ENCODE data around the gene RNU6-9.
"Not testable (repeated sequence)": the region's sequence is repeated elsewhere in the genome, so short reads cannot be mapped to it uniquely, and the experiment has no call there.

The RNU6-9 gene

DNA sequence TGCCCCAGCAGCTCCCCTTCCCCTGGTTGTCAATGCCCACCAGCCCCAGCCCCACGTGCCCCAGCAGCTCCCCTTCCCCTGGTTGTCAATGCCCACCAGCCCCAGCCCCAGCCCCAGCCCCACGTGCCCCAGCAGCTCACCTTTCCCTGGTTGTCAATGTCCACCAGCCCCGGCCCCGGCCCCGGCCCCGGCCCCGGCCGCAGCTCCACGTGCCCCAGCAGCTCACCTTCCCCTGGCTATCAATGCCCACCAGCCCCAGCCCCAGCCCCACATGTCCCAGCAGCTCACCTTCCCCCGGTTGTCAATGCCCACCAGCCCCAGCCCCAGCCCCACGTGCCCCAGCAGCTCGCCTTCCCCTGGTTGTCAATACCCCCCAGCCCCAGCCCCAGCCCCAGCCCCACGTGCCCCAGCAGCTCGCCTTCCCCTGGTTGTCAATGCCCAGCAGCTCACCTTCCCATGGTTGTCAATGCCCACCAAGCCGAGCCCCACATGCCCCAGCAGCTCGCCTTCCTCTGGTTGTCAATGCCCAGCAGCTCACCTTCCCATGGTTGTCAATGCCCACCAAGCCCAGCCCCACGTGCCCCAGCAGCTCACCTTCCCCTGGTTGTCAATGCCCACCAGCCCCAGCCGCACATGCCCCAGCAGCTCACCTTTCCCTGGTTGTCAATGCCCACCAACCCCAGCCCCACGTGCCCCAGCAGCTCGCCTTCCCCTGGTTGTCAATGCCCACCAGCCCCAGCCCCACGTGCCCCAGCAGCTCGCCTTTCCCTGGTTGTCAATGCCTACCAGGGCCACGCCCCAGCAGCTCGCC, 14.3 kb upstream of the RNU6-9 start:
- DNase-seq: not testable (repeated sequence)

DNA sequence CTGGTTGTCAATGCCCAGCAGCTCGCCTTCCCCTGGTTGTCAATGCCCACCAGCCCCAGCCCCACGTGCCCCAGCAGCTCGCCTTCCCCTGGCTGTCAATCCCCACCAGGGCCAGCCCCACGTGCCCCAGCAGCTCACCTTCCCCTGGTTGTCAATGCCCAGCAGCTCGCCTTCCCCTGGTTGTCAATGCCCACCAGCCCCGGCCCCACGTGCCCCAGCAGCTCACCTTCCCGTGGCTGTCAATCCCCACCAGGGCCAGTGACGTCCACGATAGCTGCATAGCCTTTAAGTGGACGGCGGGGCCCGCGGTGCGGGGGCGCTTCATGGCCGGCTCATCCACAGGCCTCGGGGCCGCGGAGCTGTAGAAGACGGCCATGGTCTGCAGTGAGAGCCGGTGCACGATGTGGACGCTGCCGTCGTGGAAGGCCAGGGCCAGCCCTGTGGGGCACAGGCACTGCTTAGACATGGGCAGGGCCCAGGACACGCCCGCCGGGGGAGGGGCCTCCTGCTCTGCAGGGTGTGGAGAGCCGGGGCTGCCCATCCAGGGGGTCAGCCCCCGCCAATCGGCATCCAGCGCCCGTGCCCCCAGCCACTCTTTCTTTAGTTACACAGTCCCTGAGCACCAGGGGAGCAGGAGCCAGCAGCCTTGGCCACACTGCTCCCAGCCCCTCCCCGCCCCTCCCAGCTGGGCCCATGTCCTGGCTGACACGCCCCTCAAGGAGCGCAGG, 13.4 kb upstream of the RNU6-9 start:
- DNase-seq: no peak

DNA sequence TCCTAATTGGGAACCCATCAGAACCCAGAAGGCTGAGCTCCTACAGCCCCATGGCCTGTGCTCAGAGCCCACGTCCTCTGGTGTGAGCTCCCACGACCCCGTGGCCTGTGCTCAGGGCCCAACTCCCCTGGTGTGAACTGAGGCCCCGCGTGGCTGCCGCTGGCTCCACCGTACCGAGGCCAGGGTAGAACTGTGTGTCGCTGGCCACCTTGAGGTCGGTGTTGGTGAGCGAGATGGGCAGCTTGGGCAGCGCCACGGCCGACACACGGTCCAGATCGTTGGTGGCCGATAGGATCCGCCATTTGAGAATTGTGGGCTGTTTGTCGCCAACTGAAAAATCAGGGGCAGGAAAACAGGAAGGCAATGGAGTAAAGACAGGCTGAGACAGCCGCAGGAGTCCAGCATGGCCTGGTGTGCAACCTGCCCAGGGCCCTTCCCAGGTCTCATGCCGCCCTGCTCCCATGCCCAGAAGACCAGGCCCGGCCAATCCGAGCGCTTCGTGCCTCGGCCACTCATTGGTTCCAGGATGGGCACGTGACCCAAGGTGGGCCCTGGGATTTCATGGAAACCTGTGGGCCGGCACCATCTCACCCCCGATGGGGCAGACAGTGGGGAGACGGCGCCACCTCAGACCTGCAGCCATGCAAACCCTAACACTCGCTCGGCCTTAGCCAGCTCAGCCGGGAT, 11.8 kb upstream of the RNU6-9 start:
- no peak for DNase-seq

DNA sequence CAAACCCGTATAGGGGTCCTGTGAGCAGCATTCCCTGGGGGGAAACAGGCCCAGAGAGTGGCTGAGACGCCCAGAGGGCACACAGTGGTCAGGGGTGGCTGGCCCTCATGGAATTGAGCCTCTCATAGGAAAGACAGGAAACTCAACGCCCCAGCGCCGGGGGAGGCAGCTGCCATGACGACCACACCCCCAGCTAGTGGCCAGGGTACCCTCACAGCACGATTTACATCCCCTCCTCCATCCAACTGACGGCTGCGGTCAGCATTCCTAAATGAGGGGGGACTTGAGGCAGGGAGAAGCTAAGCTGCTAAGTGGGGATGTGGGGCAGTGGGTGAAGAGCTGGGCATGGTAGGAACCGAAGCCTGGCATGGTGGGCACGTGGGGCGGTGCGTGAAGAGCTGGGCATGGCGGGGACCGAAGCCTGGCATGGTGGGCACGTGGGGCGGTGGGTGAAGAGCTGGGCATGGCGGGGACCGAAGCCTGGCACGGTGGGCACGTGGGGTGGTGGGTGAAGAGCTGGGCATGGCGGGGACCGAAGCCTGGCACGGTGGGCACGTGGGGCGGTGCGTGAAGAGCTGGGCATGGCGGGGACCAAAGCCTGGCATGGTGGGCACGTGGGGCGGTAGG, 10.3 kb upstream of the RNU6-9 start:
- DNase-seq: no peak

DNA sequence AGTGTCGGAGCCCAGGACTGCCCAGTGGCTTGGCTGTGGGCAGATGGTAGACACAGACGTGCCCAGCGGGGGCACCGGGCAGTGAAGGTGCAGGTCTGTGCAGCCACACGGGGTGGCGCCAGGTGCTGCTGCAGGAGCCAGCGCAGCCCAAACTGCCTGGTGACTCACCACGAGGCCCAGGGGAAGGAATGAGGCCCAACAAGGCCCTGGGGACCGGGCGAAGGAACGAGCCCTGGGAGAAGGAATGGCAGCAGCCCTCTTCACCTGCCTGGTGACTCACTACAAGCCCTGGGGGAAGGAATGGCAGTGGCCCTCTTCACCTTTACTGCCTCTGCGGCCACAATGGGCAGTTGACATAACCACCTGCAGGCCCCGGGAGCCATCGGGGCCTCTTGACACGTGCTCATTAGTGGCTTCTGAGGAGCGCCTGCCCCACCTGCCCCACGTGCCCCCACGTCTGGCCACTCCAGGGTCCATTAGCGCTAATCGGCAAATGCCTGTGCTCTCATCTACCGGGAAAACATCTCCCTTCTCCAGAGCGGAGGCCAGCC, 9.5 kb upstream of the RNU6-9 start:
- DNase-seq: no peak

DNA sequence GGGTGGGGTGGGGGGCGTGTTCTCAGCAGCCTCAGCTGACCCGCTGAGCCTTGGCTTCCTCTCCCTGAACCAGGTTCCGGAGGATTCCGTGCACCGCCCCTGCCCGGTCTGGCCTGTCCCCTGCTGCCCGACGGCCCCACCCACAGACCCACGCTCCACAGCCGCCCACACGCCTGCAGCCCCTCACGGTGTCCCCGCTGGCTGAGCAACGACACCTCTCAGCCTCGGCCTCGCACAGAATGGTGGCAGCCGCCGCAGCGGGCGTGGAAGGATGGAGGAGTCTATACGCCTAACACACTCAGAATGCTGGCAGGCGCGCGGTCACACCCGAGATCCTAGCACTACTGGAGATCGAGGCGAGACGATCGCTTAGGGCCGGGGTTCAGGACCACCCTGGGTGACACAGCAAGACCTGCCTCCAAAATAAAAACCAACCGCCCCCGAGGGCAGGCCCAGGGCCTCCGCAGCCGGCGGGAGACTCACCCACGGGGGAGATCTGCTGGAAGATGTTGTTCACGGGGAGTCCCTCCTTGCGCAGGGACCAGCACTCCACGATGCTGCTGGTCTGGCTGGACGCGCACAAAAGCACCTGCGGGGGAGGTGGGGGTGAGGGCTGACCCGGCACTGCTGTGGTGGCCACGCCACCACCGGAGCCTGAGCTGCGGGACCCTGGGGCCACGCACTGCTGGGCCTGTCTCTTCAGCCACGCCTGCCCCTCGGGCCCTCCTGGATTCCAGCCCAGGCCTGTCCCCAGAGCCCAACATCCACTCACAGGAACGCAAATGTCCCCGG, 8.7 kb upstream of the RNU6-9 start:
- no peak for DNase-seq

DNA sequence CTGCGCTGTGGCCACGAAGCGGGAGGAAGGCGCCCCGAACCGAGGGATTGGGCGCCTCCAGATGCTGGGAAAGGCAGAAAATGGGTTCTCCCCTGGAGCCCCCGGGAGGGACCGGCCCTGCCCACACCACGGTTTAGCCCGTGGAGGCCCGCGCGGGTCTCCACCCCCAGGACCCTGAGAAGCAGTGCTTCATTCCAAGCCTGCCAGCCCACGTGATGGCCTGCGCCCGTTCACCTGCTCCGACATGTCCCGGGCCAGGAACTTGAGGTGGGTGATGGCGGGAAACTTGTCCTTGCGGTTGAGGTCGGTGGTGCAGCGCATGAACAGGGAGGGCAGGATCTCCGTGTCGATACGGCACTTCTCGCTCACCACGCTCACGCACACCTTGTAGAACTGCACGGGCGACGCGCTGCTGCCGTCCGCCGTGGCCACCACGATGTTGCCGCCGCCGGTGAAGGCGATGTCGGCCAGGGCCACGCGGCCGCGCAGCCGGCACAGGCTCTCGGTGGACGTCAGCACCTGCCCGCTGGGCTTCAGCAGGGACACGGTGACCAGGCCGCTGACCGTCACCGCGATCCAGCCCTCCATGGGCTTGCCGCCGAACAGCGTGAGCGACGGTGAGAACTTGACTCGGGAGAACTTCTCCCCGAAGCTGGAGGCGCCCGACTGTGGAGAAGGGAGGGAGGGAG, 7.6 kb upstream of the RNU6-9 start:
- DNase-seq: no peak

DNA sequence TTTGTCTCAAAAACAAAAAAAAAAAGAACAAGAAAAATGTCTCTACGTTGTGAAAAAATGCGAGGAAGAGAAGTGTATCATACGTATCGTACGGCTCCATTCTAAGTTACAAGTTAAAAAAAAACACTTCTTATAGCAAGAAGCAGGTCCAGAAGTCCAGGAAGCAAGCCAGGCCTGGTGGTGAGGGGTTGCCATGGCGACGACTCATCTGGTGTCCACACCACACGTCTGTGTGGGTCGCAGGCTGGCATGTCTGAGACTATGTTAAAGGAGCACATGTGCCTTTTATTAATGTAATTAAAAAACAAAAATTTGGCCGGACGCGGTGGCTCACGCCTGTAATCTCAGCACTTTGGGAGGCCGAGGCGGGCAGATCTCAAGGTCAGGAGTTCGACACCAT, 6.2 kb upstream of the RNU6-9 start:
- DNase-seq: no peak

DNA sequence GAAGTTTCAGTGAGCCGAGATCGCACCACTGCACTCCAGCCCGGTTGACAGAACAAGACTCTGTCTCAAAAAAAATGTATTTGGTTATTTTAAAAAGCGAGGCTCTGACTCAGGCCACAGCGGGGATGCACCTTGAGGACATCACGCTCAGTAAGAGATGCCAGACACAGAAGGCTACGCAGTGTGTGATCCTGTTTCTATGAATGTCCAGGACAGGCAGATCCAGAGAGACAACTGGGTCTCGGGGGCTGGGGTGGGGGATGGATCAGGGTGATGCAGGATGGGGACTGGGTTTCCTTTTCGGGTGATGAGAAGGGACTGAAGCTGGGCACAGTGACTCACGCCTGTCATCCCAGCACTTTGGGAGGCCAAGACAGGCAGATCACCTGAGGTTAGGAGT, 5.7 kb upstream of the RNU6-9 start:
- no peak for DNase-seq

DNA sequence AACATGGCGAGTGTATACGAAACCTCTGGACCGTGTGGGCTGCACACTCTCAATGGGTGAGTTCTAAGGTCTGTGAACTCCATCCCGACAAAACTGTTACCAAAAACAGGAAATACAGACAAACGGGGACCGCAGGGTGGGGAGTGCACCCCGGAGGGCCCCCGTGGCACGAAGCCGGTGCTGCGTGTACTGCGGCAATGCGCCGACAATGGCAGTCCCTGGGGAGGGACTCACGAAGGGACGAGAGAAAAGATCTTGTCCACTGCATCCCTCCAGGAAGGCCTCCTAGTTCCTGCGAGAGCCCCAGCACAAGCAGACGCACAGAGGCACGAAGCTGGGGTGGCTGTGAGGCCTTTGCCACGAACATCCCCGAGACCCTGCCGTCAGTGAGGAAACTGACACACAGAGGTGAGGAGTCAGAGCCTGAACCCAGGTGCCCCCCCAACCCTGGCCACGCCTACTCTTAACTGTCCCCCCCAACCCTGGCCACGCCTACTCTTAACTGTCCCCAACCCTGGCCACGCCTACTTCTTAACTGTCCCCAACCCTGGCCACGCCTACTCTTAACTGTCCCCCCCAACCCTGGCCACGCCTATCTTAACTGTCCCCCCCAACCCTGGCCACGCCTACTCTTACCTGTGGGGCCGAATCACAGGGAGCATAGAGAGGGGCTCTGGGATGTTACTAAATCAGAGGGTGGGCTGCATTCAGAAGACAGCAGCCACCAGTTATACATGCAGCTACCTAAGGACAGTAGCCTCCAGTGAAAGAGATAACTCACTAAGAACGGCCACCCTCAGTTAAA, 4.5 kb upstream of the RNU6-9 start:
- no peak for DNase-seq

DNA sequence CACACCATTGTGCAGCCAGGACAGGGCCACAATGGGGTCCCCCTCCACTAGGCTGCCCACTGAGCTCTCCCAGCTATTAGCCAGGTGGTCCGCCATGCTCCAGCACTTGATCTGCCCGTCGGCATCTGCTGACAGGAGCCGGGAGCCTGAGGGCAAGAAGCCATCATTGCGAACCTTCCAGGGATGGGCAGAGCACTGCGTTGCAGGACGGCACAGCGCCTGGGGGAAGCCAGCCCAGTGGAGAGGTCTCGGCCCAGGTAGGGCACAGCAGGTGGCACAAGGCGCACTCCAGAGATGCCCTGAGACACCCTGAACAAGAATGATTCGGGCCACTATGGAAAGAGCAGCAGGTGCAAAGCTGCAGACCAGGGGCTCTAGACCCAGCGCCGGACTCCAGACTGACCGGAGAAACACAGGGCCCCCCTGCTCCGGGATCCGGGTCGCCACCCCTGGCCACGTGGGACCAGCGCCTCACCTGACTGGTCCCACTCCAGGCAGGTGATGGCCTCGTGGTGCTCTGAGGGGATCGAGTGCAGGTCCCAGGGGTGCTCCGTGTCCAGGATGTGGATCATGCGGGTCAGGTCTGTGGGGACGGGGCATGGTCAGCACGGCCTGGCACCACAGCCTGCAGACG, 3.5 kb upstream of the RNU6-9 start:
- no peak for DNase-seq

DNA sequence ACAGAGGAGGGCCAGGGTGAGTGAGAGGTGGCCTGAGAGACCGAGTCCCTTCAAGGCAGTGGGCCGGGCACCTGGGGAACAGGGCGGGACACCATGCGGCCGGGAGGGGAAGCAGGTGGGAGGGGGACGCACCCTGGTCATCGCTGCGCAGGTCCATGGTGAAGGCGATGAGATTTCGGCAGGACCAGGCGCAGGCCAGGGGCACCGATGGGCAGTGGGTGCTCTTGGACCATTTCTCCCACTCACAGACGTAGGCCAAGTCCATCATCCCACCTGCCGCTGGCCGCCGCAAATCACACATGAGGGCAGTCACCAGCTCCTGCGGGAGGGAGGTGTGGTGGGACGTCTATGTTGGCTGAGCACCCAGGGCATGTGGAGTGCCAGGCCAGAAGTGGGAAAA, 2.5 kb upstream of the RNU6-9 start:
- no peak for DNase-seq

DNA sequence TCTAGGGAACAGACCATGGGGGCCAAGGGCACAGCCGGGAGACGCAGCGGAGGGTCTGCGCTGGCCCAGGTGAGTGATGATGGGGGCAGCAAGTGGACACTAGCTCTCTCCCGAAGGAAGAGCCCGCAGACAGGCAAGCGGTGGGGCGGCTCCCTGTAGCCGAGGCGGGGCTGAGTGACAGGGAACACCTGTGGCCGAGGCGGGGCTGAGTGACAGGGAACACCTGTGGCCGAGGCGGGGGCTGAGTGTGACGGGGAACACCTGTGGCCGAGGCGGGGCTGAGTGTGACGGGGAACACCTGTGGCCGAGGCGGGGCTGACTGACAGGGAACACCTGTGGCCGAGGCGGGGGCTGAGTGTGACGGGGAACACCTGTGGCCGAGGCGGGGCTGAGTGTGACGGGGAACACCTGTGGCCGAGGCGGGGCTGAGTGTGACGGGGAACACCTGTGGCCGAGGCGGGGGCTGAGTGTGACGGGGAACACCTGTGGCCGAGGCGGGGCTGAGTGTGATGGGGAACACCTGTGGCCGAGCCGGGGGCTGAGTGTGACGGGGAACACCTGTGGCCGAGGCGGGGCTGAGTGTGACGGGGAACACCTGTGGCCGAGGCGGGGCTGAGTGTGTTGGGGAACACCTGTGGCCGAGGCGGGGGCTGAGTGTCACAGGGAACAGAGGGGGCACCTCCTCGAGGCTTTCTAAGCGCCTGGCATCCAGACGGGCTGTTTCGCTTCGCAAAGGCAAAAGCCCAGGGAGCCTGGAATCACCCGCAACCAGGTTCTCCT, 1.7 kb upstream of the RNU6-9 start:
- not testable (repeated sequence) for DNase-seq

DNA sequence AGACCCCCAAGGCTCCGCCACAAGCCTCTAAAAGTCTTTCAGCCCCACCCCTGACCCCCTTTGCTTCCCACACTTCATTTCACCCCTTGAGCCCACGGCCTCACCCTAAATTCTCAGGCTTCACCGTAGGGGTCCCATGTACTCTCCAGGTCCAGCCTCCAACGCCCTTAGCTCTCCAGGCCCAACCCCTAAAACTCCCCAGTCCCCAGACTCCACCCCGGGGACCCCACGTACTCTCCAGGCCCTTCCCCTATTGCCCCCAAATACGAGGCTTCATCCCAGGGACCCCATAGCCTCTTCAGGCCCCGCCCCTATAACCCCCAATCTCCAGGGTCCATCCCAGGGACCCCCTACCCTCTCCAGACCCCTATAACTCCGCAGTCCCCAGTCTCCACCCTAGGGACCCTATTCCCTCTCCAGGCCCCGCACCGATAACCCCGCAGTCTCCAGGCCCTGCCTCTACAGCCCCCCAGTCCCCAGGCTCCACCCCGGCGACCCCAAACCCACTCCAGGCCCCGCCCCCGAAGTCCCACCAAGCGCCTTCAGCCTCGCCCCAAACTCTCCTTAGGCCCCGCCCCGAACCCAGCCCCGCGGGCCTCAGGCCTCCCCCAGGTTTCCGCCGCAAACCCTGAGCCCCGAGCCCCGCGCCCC, 916 bp upstream of the RNU6-9 start:
- DNase-seq: no peak

DNA sequence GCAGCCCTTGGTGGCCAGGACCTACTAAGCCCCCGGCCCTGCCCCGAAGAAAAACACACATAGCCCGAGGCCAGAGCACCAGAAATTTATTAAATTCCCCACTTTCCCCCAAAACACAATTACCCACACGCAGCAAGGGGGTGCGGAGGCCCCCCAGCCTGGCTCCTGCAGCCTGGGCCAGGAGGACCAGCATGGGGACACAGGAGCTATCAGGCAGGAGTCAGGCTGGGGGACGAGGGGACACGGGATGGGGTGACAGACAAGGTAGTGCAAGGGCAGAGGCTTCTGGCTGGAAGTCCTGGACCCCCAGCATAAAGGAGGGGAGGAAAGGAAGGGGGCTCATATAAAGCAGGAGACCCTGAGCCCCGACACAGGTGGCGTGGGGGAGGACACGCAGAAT, 3.1 kb downstream of the RNU6-9 start:
- DNase-seq: no peak

DNA sequence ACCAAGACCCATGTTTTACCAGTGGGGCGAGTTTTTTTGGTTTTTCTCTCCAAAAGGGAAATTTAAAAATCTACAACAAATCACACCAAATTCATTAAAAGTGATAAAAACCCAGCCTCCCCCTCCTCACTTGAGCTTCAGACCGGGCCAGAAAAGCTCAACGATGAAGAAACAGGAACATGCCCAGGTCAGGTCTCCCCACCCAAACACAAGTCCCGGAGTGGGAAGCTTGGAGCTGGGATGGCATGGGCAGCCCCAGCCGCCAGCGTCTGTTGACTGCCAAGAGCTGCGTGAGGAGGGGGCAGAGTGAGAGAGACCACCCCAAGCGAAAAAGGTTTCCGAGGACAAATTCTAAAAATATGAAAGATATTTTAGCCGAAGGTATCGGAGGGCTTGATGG, 3.7 kb downstream of the RNU6-9 start:
- DNase-seq: no peak

DNA sequence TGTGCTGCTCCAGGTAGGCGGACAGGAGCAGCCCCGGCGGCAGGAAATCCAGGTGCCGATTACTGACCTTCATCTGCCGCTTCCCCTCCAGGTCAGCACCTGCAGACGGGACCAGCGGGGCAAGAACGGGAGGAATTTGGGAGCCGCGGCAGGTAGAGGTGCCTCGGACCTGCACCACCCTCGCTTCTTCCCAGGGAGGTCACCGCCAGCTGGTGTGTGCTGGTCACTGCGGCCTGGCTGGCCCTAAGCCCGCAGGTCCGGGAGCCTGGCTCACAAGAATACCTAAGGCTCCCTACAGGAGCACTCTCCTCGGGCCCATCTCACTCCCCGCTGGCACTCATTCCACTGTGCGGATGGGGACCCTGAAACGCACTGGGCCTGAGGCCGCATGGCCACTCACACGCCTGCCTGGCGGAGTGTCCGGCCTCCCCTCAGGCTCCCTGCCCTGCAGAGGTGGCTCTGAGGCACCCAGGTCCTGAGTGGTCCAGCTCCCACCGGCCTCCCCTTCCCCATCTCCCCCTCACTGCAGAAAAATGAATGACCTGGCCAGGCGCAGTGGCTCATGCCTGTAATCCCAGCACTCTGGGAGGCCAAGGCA, 4.3 kb downstream of the RNU6-9 start:
- DNase-seq: no peak

DNA sequence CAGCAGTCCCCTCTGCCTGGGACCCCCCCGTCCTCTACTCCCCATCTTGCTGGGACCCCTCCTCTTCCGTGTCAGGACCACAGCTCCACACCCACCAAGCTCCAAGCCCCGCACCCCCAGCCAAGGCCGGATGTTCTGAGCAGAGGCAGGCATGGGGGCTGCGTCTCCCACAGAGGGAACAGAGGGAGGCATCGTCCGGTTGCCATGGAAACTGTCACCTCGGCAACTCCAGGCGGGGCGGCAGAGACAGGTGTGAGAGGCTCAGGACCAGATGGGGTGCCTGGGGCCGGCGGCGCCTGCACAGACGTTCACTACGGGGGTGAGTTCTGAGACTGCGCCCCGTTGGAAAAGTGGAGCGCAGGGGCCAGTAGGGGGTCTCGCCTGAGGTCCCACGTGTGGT, 5.4 kb downstream of the RNU6-9 start:
- no peak for DNase-seq

Measured in kidney glomerular epithelial cell (primary cell).